Measurements from ENCODE around the gene PPFIBP1.
A peak's percentile ranks its signal among the peaks of the same experiment; 100 is the strongest.

PPFIBP1 gene

GRCh38 chr12:27523642-27524493, at the start of gene PPFIBP1:
Gene PPFIBP1 (plus strand): TSS chr12:27524206. CDS start chr12:27633397, 109,191 bp downstream.
- peak; percentile 95 for DNase-seq (ENCODE audit: low spot score)

- no peak for DNase-seq (ENCODE audit: low spot score)
Observed at GRCh38 chr12:27474344-27474743, 49.7 kb upstream of the PPFIBP1 start.

- DNase-seq (ENCODE audit: low spot score) = no peak
Observed at GRCh38 chr12:27477049-27477448, 47.0 kb upstream of the PPFIBP1 start.

GRCh38 chr12:27478949-27479348, 45.1 kb upstream of the PPFIBP1 start:
- no peak for DNase-seq (ENCODE audit: low spot score)

- DNase-seq (ENCODE audit: low spot score) = no peak
Observed at GRCh38 chr12:27480016-27480415, 44.0 kb upstream of the PPFIBP1 start.

GRCh38 chr12:27486961-27487360, 37.0 kb upstream of the PPFIBP1 start:
- DNase-seq (ENCODE audit: low spot score) = no peak

GRCh38 chr12:27488479-27488878, 35.5 kb upstream of the PPFIBP1 start:
- DNase-seq (ENCODE audit: low spot score) = no peak

GRCh38 chr12:27491226-27491625, 32.8 kb upstream of the PPFIBP1 start:
- no peak for DNase-seq (ENCODE audit: low spot score)

- no peak for DNase-seq (ENCODE audit: low spot score)
Observed at GRCh38 chr12:27493260-27493940, 30.6 kb upstream of the PPFIBP1 start.

- DNase-seq (ENCODE audit: low spot score) = no peak
Observed at GRCh38 chr12:27497446-27497845, 26.6 kb upstream of the PPFIBP1 start.

GRCh38 chr12:27498149-27498548, 25.9 kb upstream of the PPFIBP1 start:
- no peak for DNase-seq (ENCODE audit: low spot score)

- no peak for DNase-seq (ENCODE audit: low spot score)
Observed at GRCh38 chr12:27498761-27499160, 25.2 kb upstream of the PPFIBP1 start.

GRCh38 chr12:27499377-27499776, 24.6 kb upstream of the PPFIBP1 start:
- no peak for DNase-seq (ENCODE audit: low spot score)

- DNase-seq (ENCODE audit: low spot score) = no peak
Observed at GRCh38 chr12:27500546-27500945, 23.5 kb upstream of the PPFIBP1 start.

- no peak for DNase-seq (ENCODE audit: low spot score)
Observed at GRCh38 chr12:27502021-27502435, 22.0 kb upstream of the PPFIBP1 start.

- DNase-seq (ENCODE audit: low spot score) = no peak
Observed at GRCh38 chr12:27504507-27504906, 19.5 kb upstream of the PPFIBP1 start.

- no peak for DNase-seq (ENCODE audit: low spot score)
Observed at GRCh38 chr12:27505109-27505508, 18.9 kb upstream of the PPFIBP1 start.

- no peak for DNase-seq (ENCODE audit: low spot score)
Observed at GRCh38 chr12:27505761-27506160, 18.2 kb upstream of the PPFIBP1 start.

- no peak for DNase-seq (ENCODE audit: low spot score)
Observed at GRCh38 chr12:27506645-27507189, 17.3 kb upstream of the PPFIBP1 start.

GRCh38 chr12:27508736-27509431, 15.1 kb upstream of the PPFIBP1 start:
- DNase-seq (ENCODE audit: low spot score) = no peak

GRCh38 chr12:27511031-27511722, 12.8 kb upstream of the PPFIBP1 start:
- DNase-seq (ENCODE audit: low spot score) = no peak

GRCh38 chr12:27511723-27512045, 12.3 kb upstream of the PPFIBP1 start:
- DNase-seq (ENCODE audit: low spot score) = no peak
